Glomerular endothelial cell (primary cell): ENCODE data around the gene PCNT. TPM values are rescaled to one million over a fixed set of nuclear protein-coding genes. Genes with fewer than 3 reads are reported as not detected.
A peak's percentile ranks its signal among the peaks of the same experiment; 100 is the strongest.
"Not testable (repeated sequence)": the region's sequence is repeated elsewhere in the genome, so short reads cannot be mapped to it uniquely, and the experiment has no call there.

Experiments used
- DNase-seq: peaks from one replicate; pipeline ENCODE4 v3.0.0-alpha.2; 2011; ENCODE audit warnings: low read depth, low spot score; ENCODE audit errors: extremely low read depth
- total RNA-seq: library from RNA; depleted of rRNA; stranded (reverse); fragments of >200 nt; gene quantifications from 2 replicates; pipeline ENCODE4 v1.2.3, GENCODE V29; 2015

Gene PCNT
- total RNA-seq, 1 donor from 2014 or later: 31.2 TPM

DNA sequence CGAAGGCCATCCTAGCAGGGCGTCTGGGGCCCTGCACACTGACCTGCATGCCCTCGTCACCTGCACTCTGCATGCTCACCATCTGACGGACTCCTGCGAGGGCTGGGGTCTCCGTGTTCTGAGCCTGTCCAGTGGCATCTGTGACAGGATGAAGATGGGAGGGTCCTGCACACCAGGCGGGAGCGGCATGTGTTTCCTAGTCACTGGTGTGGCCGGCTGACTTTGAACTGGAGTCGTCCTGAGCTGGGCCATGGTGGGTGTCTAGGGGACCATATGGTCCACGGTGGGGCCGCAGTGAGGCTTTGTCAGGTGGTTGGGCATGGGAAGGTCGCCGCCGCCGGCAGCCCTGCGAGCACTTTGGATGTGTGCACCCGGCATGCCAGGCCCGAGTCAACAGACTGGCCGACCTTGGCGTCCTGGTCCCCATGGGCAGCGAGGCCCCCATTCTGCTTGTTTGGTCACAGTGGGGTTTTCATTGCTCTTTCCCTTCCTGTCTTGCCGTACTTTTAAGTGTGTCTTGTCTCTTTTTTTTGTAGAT is 118.1 kb downstream of the PCNT start:
- DNase-seq: no peak

DNA sequence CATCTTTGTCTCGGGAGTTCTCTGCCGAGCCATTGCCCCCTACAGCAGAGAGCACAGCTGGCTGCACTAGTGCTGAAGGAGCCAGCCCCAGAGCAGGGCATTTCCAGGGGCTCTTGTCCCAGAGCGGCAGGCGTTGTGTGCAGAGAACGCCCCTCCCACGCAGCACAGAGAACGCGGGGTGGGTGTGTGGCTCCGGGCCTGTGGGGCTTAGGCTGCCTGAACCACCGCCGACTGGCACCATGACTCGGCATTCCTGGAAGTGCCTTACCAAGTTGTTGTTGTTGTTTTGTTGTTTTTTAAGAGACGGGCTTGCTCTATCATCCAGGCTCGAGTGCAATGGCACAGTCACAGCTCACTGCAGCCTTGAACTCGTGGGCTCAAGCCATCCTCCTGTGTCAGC is 119.0 kb downstream of the PCNT start:
- DNase-seq: no peak

DNA sequence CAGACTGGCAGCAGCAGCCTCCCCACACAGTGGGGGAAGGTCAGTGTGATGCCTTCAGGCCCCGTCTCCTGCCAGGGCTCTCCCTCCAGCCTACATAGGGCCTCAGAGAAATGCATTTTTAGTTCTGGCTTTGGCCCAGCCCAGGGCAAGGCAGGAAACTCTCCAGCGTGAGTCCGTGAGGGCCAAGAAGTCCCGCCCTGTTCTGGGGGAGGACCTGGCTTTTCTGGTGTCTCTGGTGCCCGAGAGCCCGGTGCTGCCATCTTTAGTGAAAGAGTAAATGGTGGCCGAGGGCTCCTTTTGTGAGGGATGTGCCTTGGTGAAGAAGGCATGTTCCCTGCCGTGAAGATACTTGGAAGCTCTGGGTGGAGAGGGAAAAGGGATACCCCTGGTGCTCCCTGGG is 120.0 kb downstream of the PCNT start:
- DNase-seq: no peak

DNA sequence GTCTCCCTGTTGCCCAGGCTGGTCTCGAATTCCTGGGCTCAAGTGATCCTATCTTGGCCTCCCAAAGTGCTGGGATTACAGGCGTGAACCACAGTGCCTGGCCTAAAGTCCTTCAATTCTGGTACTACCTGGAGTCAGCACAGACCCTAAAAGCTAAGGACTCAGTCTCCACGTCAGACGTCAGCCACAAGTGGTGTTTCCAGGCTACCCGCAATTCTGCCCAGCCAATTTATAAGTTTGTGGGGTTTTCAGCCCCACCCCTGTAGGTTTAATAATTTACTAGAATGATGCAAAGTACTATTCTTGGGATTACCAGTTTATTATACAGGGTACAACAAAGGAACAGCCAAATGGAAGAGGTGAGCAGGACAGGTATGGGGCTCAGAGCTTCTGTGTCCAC is 124.2 kb downstream of the PCNT start:
- no peak for DNase-seq

DNA sequence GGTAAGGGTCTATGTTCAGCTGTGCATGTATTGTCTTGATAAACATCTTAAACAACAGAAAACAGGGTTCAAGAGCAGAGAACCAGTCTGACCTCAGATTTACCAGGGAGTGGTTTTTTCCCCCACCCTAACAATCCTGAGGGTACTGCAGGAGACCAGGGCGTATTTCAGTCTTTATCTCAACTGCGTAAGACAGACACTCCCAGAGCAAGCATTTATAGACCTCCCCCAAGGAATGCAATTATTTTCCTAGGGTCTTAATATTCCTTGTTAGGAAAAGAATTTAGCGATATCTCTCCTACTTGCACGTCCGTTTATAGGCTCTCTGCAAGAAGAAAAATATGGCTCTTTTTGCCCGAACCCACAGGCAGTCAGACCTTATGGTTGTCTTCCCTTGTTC is 124.9 kb downstream of the PCNT start:
- DNase-seq: not testable (repeated sequence)

DNA sequence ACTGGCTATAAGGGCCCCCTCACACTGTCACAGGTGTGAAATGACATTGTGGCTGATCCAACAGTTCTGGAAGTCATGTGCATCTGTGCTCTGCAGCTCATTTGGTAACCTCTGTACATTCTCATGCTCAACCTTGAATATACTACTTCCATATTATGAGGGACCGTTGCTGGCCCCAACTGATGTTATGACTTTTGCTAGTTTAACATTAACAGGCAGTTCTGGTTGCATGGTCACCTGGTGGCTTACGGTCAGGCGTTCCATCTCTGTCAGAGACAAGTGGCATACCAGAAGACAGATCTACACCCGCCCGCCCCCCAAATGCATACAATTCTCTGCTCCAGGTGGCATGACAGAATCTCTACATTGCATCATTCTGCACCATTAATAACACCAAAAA is 128.8 kb downstream of the PCNT start:
- no peak for DNase-seq

DNA sequence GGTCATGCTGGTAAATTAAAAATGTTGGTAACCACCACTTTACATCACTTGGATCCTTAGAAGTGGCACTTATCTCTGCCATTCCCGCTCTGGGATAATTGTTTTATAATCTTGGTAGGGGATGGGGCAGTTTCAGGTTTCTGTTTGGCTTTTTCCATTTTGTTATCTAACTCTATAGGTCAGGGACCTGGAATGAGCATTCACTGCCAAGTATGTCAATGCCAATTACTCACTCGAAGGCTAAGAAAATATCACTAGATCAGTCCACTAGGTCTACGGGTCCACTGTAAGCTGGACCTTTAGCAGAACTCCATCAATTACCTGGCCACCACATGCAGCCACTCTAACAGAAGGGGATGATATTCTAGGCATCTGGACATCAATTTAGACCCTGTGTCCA is 130.2 kb downstream of the PCNT start:
- no peak for DNase-seq

DNA sequence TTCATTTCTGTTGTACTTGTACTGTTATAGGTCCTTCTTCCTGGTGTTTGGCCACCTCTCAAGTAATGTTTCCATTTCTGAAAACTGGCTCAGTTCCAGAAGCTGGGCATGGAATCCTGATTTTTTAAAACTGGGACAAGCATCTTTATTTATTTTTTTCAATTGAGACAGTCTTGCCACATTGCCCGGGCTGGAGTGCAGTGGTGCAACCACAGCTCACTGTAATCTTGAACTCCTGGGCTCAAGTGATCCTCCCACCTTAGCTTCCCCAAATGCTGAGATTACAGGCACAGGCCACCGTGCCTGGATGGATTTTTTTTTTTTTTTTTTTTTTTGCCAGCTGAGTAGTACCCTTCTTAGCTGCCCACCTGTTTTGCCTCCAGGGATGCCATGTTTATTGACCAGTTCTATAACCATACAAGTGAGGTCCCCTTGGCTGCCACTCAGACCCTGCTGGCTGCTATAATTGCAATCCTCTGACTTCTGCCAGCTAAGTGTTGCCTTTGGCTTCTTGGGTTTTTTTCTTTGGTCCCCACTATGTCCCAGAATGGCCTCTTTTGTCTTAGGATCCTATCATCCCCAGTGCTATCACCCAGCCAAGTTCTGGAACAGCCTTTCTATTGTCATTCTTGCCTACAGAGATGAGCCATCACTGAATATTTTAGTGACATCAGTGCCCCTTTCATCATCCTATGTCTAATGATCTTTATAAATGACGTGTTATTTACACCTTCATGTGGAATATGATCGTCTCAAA is 130.9 kb downstream of the PCNT start:
- no peak for DNase-seq

DNA sequence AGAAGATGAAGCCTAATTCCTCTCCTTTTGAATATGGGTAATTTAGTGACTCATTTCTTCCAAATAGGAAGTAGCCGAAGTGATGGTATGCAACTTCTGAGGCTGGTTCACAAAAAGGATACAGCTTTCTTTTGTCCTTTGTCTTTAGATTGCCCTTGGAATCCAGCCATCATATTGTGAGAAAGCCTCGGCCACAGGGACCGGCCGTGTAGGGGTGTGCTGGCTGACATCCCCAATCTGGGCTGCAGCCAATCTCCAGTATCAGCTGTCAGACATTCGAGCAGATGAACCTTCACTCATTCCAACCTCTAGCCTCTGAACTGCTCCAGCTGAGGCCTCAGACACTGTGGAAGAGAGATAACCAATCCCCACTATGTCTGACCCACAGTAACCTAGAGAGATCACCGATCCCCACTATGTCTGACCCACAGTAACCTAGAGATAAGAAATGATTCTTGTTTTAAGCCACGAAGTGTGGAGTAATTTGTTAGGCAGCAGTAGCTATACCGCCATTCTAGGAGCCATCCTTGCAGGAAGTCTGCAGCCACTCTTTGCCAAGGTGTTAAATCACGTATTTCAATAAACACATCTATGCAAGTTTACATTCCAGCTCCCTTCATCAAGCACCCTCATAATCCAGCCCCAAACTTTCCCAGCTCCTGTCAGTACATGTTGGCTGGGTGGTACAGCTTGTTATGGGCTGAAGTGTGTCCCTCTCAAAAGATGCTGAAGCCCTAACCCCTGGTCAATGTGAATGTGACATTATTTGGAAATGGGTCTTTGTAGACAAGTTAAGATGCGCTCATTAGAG is 131.8 kb downstream of the PCNT start:
- peak; percentile 89 for DNase-seq

DNA sequence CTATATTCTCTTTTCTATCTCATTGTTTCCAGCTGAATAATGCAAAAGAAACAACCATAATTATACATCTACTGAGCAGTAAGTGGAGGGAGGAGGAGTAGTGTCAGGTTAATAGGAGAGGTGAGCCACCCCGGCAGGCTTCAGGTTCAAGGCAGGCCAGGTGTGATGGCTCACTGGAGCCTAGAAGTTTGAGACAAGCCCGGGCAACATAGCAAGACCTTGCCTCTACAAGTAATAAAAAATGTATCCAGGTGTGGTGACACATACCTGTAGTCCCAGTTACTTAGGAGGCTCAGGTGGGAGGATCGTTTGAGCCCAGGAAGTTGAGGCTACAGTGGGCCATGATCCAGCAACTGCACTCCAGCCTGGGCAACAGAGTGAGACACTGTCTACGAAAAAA is 132.8 kb downstream of the PCNT start:
- DNase-seq: no peak

DNA sequence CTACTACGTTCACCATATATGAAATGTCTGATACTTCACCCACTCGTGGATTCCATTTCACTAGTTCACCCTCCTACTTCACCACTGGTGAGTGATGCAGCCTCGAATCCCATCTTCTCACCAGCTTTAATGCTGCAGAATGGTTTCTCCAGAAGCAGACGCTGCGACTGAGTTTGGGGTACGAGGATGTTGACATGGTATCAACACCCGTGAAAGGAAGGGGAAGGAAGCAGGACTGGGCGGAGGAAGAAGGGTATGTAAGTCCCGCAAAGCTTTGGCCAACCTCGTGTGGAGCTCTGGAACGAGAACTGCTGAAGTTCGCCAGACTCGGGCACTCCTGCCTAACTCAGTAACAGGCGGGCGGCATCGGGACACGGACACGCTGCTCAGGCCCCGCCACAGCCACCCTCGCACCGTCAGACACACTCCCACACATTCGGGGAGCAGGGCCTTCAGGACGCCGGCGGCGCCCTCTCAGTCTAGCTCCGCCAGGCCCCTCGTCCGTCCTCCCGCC is 133.9 kb downstream of the PCNT start:
- DNase-seq: no peak

DNA sequence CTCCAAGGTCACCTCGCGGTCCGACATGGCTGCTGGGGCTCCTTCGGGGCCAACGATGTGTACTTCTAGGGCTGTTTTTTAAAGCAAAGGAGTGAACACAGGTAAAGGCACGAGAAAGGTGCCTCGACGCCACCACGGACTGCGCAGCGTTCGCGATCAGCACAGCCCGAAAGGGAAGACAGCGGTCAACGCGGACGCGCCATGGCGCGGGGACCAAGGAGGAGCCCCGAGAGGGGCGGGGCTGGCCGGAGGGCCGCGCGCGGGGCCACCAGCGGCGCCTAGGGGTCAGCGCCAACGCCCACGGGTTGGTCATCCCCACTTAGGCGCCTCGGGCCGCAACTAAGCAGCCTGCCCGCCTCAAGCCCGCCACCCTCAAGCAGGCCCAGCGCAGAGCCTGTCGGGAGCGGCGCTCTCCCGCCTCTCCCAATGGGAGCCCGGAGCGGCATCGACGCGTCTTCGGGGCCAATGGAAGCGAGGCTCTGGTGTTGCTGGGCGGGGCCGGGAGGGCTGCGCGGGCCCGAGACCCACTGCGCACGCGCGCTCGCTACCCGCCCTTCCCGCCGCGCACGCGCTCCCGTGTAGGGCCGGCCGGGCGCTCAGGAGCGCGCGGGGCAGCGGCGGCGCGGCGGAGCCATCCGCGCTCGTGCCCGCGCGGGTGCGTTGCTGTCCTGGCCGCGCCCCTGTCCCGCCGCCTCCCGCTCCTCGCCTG is 134.5 kb downstream of the PCNT start, which contains the start of gene DIP2A:
Gene DIP2A, plus strand, starts transcription at position 577 of the 709 bp plus-strand sequence. CDS start 241 bp downstream, outside the sequence.
- DNase-seq: no peak

DNA sequence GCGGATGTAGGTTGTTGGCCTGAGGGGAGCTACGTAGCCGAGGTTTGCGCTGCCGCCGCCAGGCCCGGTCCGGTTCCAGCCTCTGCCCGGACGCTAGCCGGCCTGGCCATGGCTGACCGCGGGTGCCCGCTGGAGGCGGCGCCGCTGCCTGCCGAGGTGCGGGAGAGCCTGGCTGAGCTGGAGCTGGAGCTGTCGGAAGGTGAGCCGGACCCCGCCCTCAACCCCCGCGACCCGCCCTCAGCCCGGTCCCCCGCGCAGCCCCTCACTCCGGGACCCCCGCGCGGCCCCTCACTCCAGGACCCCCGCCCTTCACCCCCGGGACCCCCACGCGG is 135.0 kb downstream of the PCNT start:
- no peak for DNase-seq

DNA sequence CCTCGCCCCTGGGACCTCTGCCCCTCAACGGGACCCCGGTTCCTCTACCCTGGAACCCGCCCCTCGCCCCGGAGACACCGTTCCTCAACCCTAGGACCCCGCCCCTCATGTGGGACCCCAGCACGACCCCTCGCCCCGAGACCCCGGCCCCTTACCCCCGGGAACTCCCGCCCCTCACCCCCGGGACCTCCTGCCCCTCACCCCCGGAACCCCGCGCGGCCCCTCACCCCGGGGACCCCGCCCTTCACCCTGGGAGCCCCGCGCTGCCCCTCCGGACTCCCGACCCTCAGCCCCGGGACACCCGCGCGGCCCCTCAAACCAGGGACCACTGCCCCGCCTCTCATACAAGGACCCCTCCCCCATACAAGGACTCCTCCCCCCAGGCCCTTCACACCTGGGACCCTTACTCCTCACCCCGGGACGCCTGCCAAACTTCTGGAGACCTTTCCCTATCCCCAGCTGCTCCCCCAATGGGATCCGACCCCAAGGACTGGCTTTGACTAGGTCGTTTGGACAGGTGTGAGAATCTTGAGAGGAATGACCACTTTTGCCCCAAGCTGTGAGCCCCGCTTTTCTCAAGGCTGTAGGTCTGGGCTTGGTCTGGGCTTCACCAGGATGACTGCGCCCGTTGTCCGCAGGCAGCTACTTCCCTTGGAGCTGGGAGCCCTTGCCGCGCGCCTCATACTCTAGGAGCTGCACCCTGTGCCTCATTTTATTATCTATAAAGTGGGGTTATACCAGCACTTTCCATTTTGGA is 135.6 kb downstream of the PCNT start:
- DNase-seq: no peak

DNA sequence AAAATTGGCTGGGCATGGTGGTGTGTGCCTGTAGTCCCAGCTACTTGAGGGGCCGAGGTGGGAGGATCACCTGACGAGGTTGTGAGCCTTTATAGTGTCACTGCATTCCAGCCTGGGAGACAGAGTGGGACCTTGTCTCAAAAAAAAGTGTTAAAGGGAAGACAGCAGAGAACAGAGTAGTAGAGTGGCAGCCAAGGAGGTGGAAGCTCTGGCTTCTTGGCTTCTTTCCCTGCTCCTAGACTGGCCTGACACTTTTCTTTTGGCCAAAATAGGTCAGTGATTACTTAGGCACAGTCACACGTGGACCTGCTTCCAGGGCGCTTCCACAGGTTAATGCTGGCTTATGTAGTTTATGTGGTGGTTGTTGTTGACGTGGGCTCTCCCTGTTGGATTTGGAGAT is 138.0 kb downstream of the PCNT start:
- no peak for DNase-seq

DNA sequence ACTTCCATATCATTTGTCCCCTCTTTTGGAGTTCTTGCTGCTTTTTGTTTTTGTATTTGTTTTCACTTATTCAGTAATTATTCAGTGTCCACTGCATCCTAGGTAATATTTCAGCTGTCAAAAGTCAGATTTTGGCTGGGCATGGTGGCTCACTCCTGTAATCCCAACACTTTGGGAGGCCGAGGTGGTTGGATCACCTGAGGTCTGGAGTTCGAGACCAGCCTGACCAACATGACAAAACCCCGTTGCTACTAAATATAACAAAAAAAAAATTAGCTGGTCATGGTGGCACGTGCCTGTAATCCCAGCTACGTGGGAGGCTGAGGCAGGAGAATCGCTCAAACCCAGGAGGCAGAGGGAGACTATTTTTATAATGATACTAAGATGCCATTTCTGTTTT is 141.2 kb downstream of the PCNT start:
- DNase-seq: not testable (repeated sequence)

DNA sequence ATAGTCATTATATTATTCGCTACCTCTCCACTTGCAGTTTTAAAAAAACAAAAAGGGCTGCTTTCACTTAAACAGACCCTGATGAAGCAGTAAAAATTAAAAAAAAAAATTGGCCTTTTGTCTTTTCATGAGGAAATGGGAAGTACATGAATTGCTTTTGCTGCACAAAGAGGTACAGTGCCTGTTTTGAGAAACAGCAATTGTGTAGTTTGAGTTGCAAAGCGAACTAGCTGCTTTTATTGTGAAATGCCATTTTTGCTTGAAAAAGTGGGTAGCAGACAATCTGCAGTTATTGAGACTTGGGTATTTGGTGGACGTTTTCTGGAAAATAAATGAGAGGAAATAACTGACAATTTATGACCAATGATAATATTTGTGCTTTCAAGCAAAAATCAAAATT is 141.7 kb downstream of the PCNT start:
- DNase-seq: no peak

DNA sequence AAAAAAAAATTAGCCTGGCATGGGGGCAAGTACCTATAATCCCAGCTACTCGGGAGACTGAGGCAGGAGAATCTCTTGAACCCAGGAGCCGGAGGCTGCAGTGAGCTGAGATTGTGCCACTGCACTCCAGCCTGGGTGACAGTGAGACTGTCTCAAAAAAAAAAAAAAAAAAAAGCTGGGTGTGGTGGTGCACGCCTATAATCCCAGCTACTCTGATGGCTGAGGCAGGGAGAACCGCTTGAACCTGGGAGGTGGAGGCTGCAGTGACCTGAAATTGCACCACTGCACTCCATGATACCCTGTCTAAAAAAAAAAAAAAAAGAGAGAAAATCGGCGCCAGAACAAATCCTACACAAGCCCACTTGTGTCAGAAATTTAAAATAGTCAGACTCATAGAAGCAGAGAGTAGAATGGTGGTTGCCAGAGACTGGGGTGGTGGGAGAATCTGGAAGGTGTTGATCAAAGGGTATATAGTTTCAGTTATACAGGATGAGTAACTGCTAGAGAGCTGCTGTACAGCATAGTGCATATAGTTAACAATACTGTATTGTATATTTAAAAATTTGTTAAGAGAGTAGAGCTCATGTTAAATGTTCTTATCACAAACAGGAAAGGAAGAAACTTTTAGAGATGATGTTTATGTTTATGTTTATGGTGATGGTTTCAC is 144.3 kb downstream of the PCNT start:
- DNase-seq: no peak

DNA sequence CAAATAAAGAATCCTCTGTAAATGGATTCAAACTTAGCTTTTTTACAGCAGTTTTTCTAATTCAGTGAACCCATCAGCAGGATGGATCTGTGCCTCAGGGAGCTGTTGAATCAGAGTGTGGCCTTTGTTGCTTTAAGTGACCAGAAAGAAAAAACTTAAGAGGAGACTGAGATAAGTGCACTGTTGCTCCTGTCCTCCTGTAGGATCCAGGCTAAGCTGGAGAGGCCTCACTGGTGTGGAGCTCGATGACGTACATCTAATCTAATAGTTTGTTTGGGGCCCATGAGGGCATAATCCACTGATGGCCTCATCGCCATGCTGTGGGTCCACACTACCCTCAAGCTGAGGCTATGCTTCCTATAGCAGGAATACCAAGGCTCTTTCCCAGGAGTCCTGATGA is 145.3 kb downstream of the PCNT start:
- no peak for DNase-seq

DNA sequence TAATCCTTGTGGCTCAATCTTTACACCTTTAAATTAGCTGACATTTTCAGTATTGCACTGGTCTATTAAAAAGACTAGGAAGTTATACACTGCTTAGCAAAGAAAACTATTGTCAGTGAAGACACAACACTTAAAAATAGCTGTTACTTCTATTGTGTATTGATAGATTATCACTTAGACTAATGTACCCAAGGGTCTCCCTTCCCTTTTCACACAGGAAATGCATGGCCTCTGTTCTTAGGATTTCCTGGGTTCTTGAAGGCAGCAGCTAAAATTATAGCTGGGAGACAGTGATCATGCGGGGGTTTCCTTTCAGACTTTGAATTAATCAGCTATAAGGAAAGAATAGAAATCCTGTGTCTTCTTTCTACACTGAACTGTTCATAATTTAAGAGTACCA is 147.6 kb downstream of the PCNT start:
- DNase-seq: no peak
